ENCODE data around the gene SUSD6.

SUSD6 gene

DNA sequence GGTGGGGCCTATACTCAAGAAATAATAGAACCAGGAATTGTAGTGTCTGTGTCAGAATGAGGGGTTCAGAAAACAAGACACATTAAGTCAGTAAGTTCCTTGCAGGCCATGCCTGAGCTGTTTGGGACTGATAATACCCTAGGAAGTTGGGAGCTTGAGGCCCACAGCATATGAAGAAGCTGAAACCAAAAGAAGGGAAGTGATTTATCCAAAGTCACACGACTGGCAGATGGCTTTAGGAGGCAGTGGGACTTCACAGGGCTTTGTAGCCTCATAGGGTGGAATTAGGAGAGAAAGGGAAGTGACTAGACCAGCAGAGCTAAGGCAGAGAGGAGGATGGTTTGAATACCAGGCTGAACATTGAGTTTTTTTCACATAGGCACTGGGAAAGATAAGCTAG, 99.0 kb downstream of the SUSD6 start:
- H3K4me2 ChIP-seq (ENCODE audit: low read length): no peak overlapping the region
- peaks cover 3% of the 10 kb centered on the region; the same call in 1 of the 2 replicates for H3F3A ChIP-seq (ENCODE audit: control insufficient read depth, insufficient read depth)
- H3K9me2 ChIP-seq (replicated peaks; ENCODE audit: control insufficient read depth, low read length): no peaks in the 10 kb centered on the region
- no peaks in the 10 kb centered on the region for H3K79me2 ChIP-seq (ENCODE audit: control insufficient read depth, low read length)
- H3K36me3 ChIP-seq (ENCODE audit: control insufficient read depth, low read length): peaks cover 68% of the 10 kb centered on the region
- H3K4me3 ChIP-seq (ENCODE audit: low read length): no peak overlapping the region
- H3K27me3 ChIP-seq (ENCODE audit: control insufficient read depth, low read length): no peaks in the 10 kb centered on the region
- no peaks in the 10 kb centered on the region for H3K9me3 ChIP-seq (ENCODE audit: control insufficient read depth, insufficient read depth, low read length)
- H4K20me1 ChIP-seq (ENCODE audit: control insufficient read depth, insufficient read depth, low read depth, low read length): no peaks in the 10 kb centered on the region
- peaks cover 16% of the 10 kb centered on the region for H3K4me1 ChIP-seq (ENCODE audit: control insufficient read depth, low read length)
- TF ChIP-seq EZH2phosphoT487 (IDR thresholded peaks at IDR 0.05; ENCODE audit: borderline replicate concordance, low read length): no peak
- TF ChIP-seq, protein P1, sequence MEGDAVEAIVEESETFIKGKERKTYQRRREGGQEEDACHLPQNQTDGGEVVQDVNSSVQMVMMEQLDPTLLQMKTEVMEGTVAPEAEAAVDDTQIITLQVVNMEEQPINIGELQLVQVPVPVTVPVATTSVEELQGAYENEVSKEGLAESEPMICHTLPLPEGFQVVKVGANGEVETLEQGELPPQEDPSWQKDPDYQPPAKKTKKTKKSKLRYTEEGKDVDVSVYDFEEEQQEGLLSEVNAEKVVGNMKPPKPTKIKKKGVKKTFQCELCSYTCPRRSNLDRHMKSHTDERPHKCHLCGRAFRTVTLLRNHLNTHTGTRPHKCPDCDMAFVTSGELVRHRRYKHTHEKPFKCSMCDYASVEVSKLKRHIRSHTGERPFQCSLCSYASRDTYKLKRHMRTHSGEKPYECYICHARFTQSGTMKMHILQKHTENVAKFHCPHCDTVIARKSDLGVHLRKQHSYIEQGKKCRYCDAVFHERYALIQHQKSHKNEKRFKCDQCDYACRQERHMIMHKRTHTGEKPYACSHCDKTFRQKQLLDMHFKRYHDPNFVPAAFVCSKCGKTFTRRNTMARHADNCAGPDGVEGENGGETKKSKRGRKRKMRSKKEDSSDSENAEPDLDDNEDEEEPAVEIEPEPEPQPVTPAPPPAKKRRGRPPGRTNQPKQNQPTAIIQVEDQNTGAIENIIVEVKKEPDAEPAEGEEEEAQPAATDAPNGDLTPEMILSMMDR (IDR thresholded peaks at IDR 0.05; ENCODE audit: low read depth, low read length, poor library complexity, severe bottlenecking): no peak
- no peak overlapping the region for H3K27ac ChIP-seq (ENCODE audit: low read depth, low read length)

DNA sequence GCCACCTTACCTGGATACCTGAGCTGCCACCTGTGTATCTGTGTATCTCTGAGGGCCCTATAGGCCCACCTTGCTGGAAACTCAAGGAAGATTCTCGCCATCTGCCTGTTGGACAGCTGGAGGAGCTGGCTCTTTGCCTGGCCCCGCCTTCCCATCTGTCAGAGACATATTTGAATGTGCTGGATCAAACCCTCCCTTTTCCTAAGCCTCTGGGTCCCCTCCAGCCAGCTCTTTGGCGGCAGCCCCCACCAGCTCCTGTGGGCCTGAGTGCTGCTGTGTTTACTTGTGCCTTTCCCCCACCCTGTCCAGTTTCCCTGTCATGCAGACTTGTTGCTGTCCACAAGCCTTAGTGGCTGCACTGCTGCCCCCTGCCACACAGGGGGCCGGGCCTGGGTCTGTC, 99.7 kb downstream of the SUSD6 start:
- no peak overlapping the region for H3K4me2 ChIP-seq (ENCODE audit: low read length)
- no peaks in the 10 kb centered on the region for H3K79me2 ChIP-seq (ENCODE audit: control insufficient read depth, low read length)
- peaks cover 3% of the 10 kb centered on the region; the same call in 1 of the 2 replicates for H3F3A ChIP-seq (ENCODE audit: control insufficient read depth, insufficient read depth)
- TF ChIP-seq EZH2phosphoT487 (IDR thresholded peaks at IDR 0.05; ENCODE audit: borderline replicate concordance, low read length): no peak
- TF ChIP-seq, protein P1 (IDR thresholded peaks at IDR 0.05; ENCODE audit: low read depth, low read length, poor library complexity, severe bottlenecking): no peak
- H3K9me3 ChIP-seq (ENCODE audit: control insufficient read depth, insufficient read depth, low read length): no peaks in the 10 kb centered on the region
- H4K20me1 ChIP-seq (ENCODE audit: control insufficient read depth, insufficient read depth, low read depth, low read length): no peaks in the 10 kb centered on the region
- H3K4me3 ChIP-seq (ENCODE audit: low read length): no peak overlapping the region
- peaks cover 62% of the 10 kb centered on the region for H3K36me3 ChIP-seq (ENCODE audit: control insufficient read depth, low read length)
- H3K4me1 ChIP-seq (ENCODE audit: control insufficient read depth, low read length): peaks cover 15% of the 10 kb centered on the region
- H3K9me2 ChIP-seq (replicated peaks; ENCODE audit: control insufficient read depth, low read length): no peaks in the 10 kb centered on the region
- no peak overlapping the region for H3K27ac ChIP-seq (ENCODE audit: low read depth, low read length)
- no peaks in the 10 kb centered on the region for H3K27me3 ChIP-seq (ENCODE audit: control insufficient read depth, low read length)

DNA sequence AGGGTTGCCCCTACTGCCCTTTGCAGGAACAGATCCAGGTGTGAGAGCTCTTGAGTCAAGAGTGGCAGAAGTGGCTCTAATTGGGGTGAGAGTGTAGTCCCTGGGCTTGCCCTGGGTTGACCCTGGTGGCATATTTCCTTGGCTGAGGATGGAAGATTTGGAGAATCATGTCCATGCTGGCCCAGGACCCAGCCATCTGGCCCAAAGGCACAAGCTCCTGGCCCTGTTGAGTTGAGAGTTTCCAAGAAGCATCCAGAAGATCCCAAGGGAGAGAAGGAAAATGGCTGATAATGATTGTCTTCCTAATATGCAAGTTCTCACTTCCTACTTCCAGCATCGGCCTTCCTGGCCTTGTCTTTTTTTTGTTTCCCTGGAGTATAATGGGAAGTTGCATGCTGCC, 100.1 kb downstream of the SUSD6 start:
- H3K4me1 ChIP-seq (ENCODE audit: control insufficient read depth, low read length): peaks cover 15% of the 10 kb centered on the region
- H3K4me2 ChIP-seq (ENCODE audit: low read length): no peak overlapping the region

More for the DNA sequence above, 100.1 kb downstream of the SUSD6 start:
- no peaks in the 10 kb centered on the region for H3K27me3 ChIP-seq (ENCODE audit: control insufficient read depth, low read length)
- no peak overlapping the region for H3K4me3 ChIP-seq (ENCODE audit: low read length)
- H3F3A ChIP-seq (ENCODE audit: control insufficient read depth, insufficient read depth): peaks cover 3% of the 10 kb centered on the region; the same call in 1 of the 2 replicates
- TF ChIP-seq, protein P1 (IDR thresholded peaks at IDR 0.05; ENCODE audit: low read depth, low read length, poor library complexity, severe bottlenecking): no peak
- no peak for TF ChIP-seq EZH2phosphoT487 (IDR thresholded peaks at IDR 0.05; ENCODE audit: borderline replicate concordance, low read length)
- no peaks in the 10 kb centered on the region for H3K79me2 ChIP-seq (ENCODE audit: control insufficient read depth, low read length)
- H3K9me2 ChIP-seq (replicated peaks; ENCODE audit: control insufficient read depth, low read length): no peaks in the 10 kb centered on the region
- peaks cover 60% of the 10 kb centered on the region for H3K36me3 ChIP-seq (ENCODE audit: control insufficient read depth, low read length)
- no peaks in the 10 kb centered on the region for H3K9me3 ChIP-seq (ENCODE audit: control insufficient read depth, insufficient read depth, low read length)
- H4K20me1 ChIP-seq (ENCODE audit: control insufficient read depth, insufficient read depth, low read depth, low read length): no peaks in the 10 kb centered on the region
- no peak overlapping the region for H3K27ac ChIP-seq (ENCODE audit: low read depth, low read length)

Measured in DOHH2 (cell line).